ENCODE measurements around the gene TFPT. TPM values are rescaled to one million over a fixed set of nuclear protein-coding genes. Genes with fewer than 3 reads are reported as not detected.

Gene TFPT
- total RNA-seq, 1 donor from 2014 or later = 6.1 TPM

DNA sequence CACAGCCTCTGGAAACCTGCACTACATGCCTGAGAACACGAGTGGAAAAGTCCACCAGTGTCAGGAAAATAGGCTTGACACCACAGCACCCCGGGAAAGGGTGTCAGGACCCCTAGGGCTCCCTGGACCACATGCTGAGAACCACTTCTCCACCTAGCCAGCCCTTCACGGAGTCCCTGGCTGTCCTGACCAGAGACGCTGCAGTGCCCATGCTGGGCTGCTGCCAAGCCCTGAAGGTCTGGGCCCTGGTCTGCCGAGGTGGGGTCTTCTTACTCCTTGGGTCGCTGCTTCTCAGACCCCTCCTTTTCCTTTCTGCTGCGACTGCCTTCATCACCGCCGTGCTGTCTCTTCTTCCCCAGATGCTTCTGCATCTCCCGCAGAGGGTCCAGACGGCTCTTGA lies 41.0 kb upstream of the TFPT start:
- FAIRE-seq = no peak
- no peak overlapping the region for H3K4me3 ChIP-seq (ENCODE audit: low read depth, low read length)
- DNase-seq (ENCODE audit: low read depth) = no peak
- TF ChIP-seq, protein P1, sequence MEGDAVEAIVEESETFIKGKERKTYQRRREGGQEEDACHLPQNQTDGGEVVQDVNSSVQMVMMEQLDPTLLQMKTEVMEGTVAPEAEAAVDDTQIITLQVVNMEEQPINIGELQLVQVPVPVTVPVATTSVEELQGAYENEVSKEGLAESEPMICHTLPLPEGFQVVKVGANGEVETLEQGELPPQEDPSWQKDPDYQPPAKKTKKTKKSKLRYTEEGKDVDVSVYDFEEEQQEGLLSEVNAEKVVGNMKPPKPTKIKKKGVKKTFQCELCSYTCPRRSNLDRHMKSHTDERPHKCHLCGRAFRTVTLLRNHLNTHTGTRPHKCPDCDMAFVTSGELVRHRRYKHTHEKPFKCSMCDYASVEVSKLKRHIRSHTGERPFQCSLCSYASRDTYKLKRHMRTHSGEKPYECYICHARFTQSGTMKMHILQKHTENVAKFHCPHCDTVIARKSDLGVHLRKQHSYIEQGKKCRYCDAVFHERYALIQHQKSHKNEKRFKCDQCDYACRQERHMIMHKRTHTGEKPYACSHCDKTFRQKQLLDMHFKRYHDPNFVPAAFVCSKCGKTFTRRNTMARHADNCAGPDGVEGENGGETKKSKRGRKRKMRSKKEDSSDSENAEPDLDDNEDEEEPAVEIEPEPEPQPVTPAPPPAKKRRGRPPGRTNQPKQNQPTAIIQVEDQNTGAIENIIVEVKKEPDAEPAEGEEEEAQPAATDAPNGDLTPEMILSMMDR (IDR thresholded peaks at IDR 0.05; ENCODE audit: insufficient read depth, low read length, severe bottlenecking) = no peak
- no peaks in the 10 kb centered on the region for H3K27me3 ChIP-seq (ENCODE audit: control insufficient read depth, insufficient read depth, low read length)
- H3K36me3 ChIP-seq (ENCODE audit: control insufficient read depth, insufficient read depth, low read length) = peaks cover 40% of the 10 kb centered on the region

GRCh38 chr19:54155694-54156093 lies 40.2 kb upstream of the TFPT start:
- Histone ChIP-seq H3K4me3 (ENCODE audit: low read depth, low read length) (no peak overlapping the region), H3K27me3 (ENCODE audit: control insufficient read depth, insufficient read depth, low read length) (no peaks in the 10 kb centered on the region), H3K36me3 (ENCODE audit: control insufficient read depth, insufficient read depth, low read length) (peaks cover 43% of the 10 kb centered on the region)
- DNase-seq (ENCODE audit: low read depth) = no peak
- TF ChIP-seq, protein P1 (IDR thresholded peaks at IDR 0.05; ENCODE audit: insufficient read depth, low read length, severe bottlenecking) = no peak
- FAIRE-seq = no peak

- TF ChIP-seq, protein P1 (IDR thresholded peaks at IDR 0.05; ENCODE audit: insufficient read depth, low read length, severe bottlenecking) = no peak
These were observed 39.3 kb upstream of the TFPT start for GRCh38 chr19:54154603-54155345.

DNA sequence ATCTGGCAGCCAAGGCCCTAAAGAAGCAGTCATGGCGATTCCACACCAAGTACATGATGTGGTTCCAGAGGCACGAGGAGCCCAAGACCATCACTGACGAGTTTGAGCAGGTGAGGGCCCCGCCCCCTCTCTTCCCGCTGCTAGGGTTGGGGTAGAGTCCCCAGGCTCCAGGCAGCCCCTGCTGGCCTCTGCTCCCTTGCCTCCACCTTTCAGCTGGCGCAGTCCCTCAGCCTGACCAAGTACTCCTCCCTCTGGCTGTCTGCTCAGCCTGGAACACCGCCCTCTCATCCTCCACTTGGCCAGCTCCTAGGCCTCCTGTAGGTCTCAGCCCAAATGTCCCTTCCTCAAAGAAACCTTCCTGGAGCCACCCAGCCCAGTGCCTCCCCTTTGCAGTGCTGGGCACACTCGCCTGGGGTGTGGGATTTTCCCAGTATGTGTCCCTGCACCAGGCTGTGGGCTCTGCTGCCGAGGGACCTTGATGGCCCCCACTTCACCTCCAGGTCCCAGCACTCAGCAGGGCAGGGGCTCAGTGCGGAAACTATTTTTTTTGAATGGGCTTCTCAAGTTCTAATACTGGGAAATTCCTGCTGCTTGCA lies 38.4 kb upstream of the TFPT start:
- H3K36me3 ChIP-seq (ENCODE audit: control insufficient read depth, insufficient read depth, low read length) = peaks cover 56% of the 10 kb centered on the region

More at GRCh38 chr19:54154603-54155345, 39.3 kb upstream of the TFPT start:
- FAIRE-seq (no peak), DNase-seq (ENCODE audit: low read depth) (no peak)
- Histone ChIP-seq H3K4me3 (ENCODE audit: low read depth, low read length) (no peak overlapping the region), H3K27me3 (ENCODE audit: control insufficient read depth, insufficient read depth, low read length) (no peaks in the 10 kb centered on the region), H3K36me3 (ENCODE audit: control insufficient read depth, insufficient read depth, low read length) (peaks cover 47% of the 10 kb centered on the region)

DNA sequence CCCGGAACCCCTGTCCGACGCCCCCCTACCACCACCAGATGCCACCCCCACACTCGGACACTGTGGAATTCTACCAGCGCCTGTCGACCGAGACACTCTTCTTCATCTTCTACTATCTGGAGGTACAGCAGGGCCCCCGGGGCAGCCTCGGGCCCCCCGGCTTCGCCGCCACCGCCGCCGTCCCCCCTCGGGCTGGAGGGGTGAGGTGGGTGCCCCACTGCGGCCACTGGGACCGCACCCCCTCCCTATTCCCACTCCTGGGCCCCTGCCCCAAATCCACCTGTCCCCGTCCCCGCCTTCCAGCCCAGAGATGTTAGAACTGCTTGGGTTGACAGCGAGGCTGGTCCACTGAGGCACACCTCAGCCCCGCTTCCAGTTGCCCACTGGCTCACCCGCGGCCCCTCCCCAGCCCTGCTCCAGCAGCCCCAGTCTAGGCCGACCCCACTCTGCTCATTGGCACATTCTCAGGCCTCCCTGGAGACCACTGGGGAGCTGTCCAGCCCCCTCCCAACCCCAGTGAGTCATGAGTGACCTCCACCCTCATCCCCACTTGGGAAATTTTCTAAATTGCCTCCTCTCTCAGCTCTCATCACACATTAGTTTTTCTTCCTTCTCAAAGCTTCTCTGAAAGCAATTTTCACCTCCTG lies 37.5 kb upstream of the TFPT start:
- Histone ChIP-seq H3K36me3 (ENCODE audit: control insufficient read depth, insufficient read depth, low read length) (peaks cover 58% of the 10 kb centered on the region), H3K27me3 (ENCODE audit: control insufficient read depth, insufficient read depth, low read length) (no peaks in the 10 kb centered on the region), H3K4me3 (ENCODE audit: low read depth, low read length) (no peak overlapping the region)
- DNase-seq (ENCODE audit: low read depth) = no peak
- TF ChIP-seq, protein P1 (IDR thresholded peaks at IDR 0.05; ENCODE audit: insufficient read depth, low read length, severe bottlenecking) = no peak
- FAIRE-seq = no peak

More for the DNA sequence above, 38.4 kb upstream of the TFPT start:
- no peaks in the 10 kb centered on the region for H3K27me3 ChIP-seq (ENCODE audit: control insufficient read depth, insufficient read depth, low read length)
- no peak overlapping the region for H3K4me3 ChIP-seq (ENCODE audit: low read depth, low read length)
- FAIRE-seq (no peak), DNase-seq (ENCODE audit: low read depth) (no peak)
- TF ChIP-seq, protein P1 (IDR thresholded peaks at IDR 0.05; ENCODE audit: insufficient read depth, low read length, severe bottlenecking) = no peak

All from bronchial epithelial cell (primary cell).